Aorta (tissue), 5 donors: ENCODE results near the gene TMEM222. TPM values are rescaled to one million over a fixed set of nuclear protein-coding genes. Genes with fewer than 3 reads are reported as not detected.

Experiments
- ATAC-seq: fragments of 200-7000 bp; cut with Tn5 transposase; one replicate; pipeline ENCODE4 v1.9.1; 2022; ENCODE audit warnings: moderate library complexity; ENCODE audit not compliant: low FRiP score
- DNase-seq, 2 donors: peaks; one replicate each; pipeline ENCODE4 v3.0.0-alpha.2; 2020
- H3K27ac ChIP-seq, 2 donors: one replicate each; pipeline ENCODE4 v1.5.1; 2013; ENCODE audit warnings: low read length in 2 of 2, mild to moderate bottlenecking in 2 of 2, moderate library complexity in 2 of 2, control low read depth in 1 of 2, inconsistent platforms in 1 of 2, low read depth in 1 of 2
- H3K27me3 ChIP-seq, 2 donors: one replicate each; pipeline ENCODE4 v1.6.1; 2013; ENCODE audit warnings: control low read depth in 1 of 2, low read length in 1 of 2, mild to moderate bottlenecking in 1 of 2, moderate library complexity in 1 of 2; ENCODE audit not compliant: insufficient read depth in 2 of 2, control insufficient read depth in 1 of 2
- H3K36me3 ChIP-seq, 2 donors: one replicate each; pipeline ENCODE4 v1.6.1; 2013; ENCODE audit warnings: control low read depth in 1 of 2, low read length in 1 of 2, mild to moderate bottlenecking in 1 of 2; ENCODE audit not compliant: insufficient read depth in 2 of 2, control insufficient read depth in 1 of 2
- H3K4me1 ChIP-seq, 2 donors: one replicate each; pipeline ENCODE4 v1.6.1; 2013; ENCODE audit warnings: low read length in 2 of 2, control low read depth in 1 of 2, mild to moderate bottlenecking in 1 of 2, moderate library complexity in 1 of 2; ENCODE audit not compliant: insufficient read depth in 2 of 2, control insufficient read depth in 1 of 2
- H3K4me3 ChIP-seq, 2 donors: one replicate each; pipeline ENCODE4 v1.5.1; 2013; ENCODE audit warnings: low read length in 2 of 2, control low read depth in 1 of 2, mild to moderate bottlenecking in 1 of 2
- H3K9me3 ChIP-seq: one replicate; pipeline ENCODE4 v1.6.1; 2013; ENCODE audit warnings: mild to moderate bottlenecking, low read length; ENCODE audit not compliant: control insufficient read depth
- WGBS, 2 donors: extraction: QIAGEN DNeasy Blood & Tissue Kit; methylation state at CpG; one replicate each; pipeline ENCODE4 v1.1.7; 2013; 5-methylcytosine and 5-hydroxymethylcytosine counted together
- intact Hi-C, 2 donors: fragments of 100-400 bp; cut with DNase I; formaldehyde crosslinking; loops; one replicate each; pipeline versions ENCODE4 v1.14.2 to v1.15.0; 2022
- polyA plus RNA-seq, 2 donors: library from polyadenylated mRNA; stranded (reverse); fragments of 200-250 nt; gene quantifications; one replicate each; pipeline ENCODE4 v1.2.3, GENCODE V29; 2013
- total RNA-seq, 2 donors: library from RNA; stranded (reverse); fragmentation: NEBNext Ultra II Directional; extraction: Animal tissue kit (Norgen Biotek cat#: 25700); gene quantifications; one replicate each; pipeline ENCODE4 v1.2.1, GENCODE V29; 2021
- donor health status: healthy with polysubstance abuse.
- donor health status: Bipolar disorder and iron deficiency.
- donor health status: DM: no; HTN: no; CAD: no.
- donor health status: DM: no; HTN: no; CAD: no.
- donor health status: DM: yes; HTN: yes; CAD: no.

TMEM222 gene
- total and polyA plus RNA-seq, 4 donors, result 19.9 to 49.1 (median 29.9) TPM

DNA sequence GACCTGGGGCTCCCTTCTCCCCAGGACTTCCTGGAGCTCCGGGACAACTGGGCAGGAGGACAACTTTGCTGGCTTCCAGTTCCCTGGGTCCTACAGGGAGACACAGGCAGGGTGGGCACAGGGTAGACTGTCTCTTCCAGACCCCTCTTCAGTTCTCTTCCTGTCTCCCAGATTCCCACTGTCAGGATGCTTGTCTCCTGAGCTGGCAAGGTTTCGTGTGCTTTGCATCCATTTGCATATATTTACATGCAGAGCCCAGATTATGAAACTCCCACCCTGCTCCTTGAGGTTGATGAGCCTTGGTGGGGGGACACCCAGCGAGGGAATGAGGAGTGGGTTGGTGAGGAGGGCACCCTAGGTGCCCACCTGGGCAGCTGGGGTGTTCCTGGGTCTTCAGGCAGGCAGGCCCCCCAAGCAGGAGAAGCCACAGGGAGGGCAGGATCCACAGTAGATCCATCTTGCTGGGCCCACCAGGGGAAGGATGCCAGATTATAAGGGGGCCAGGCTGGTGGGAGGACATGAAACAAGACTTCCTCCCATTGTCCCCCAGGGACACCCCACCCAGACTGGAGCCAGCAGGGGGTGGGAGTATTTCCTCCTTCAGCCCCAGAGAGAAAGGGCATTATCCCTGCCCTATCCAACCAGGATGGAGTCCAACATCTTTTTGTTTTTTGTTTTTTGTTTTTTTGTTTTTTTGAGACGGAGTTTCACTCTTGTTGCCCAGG lies 52.6 kb downstream of the TMEM222 start, which contains the start of gene FCN3:
Gene FCN3, minus strand, starts transcription at position 463 of the 725 bp plus-strand sequence. Its CDS starts 6 bp downstream, at position 457.
- H3K4me3 ChIP-seq, result no peak within 1 kb of the TSS
- WGBS, 2 donors, result 83 to 90% methylated on average over 4 of the region's 4 CpGs
- no peaks in the 10 kb centered on the region for H3K4me1 ChIP-seq
- no peaks in the 10 kb centered on the region for H3K36me3 ChIP-seq
- DNase-seq, result no peak
- H3K9me3 ChIP-seq, result no peaks in the 10 kb centered on the region
- H3K27me3 ChIP-seq, result no peaks in the 10 kb centered on the region
- intact Hi-C loops, result no loop called here
- no peak within 1 kb of the TSS for H3K27ac ChIP-seq
- peak; percentile 15 for ATAC-seq

DNA sequence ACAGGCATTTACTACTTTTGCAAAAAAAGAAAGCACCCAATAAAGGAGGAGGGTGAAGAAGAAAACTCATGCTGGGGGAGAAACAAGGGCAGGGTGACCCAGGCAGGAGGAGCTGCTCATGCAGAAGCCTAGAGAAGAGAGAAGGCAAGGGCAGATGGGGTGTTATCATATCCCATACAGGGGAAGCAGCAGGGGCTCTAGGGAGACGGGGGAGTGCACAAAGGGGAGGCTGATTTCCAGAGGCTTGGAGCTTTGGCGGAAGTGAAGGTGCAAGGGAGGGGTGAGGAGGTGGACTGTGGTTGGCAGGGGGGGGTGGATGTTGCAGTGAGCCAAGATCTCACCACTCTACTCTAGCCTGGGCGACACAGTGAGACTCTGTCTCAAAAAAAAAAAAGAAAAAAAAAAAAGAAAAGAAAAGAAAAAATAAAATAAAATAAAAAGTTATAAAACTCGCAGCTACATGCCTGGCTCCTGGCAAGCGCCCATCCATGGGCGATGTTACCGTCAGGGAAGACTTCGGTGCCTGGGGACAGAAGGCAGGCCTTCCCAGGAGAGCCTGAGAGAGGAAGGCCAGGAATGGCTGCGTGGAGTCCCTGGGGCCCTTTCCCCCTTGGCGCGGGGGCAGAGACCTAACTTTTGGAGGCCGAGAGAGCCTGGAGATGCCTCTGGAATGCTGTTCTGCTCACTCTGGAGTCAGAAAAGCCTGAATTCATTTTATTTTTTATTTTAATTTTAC lies 56.0 kb downstream of the TMEM222 start:
- ATAC-seq (no peak), DNase-seq (no peak)
- WGBS, 2 donors, result 69% methylated on average over 12 of the region's 12 CpGs
- H3K27me3 ChIP-seq, result no peaks in the 10 kb centered on the region
- H3K4me1 ChIP-seq, result no peaks in the 10 kb centered on the region
- no peak overlapping the region for H3K27ac ChIP-seq
- no peaks in the 10 kb centered on the region for H3K9me3 ChIP-seq
- no peak overlapping the region for H3K4me3 ChIP-seq
- intact Hi-C loops, result no loop called here
- H3K36me3 ChIP-seq, result no peaks in the 10 kb centered on the region

DNA sequence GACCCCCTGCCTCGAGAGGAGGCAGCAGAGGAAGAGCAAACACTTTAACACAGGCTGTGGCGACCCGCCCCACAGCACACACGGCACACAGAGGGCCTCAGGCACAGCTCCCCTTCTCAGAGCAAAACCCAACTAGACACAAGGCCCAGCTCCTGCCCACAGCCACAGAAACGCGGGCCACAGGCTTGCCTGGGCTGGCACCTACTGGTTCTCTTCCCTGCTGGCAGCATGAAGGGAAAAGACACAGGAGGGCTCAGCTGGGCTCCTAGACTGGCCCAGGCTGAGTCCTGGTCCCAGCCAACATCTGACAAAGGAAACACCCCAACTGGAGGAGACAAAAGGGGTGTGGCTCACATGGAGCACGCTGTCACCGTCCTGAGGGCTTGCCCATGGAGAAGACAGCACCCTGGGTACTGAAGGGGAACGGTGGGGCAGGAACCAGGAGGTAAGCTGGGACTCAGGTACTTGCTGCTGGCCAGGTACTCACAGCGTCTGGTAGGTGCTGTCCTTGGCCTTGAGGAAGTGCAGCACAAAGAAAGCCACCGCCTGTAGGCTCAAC lies 57.7 kb downstream of the TMEM222 start:
- H3K27ac ChIP-seq, result no peak overlapping the region
- intact Hi-C loops, result no loop called here
- H3K36me3 ChIP-seq, result no peaks in the 10 kb centered on the region
- DNase-seq (no peak), ATAC-seq (no peak)
- H3K27me3 ChIP-seq, result no peaks in the 10 kb centered on the region
- H3K4me1 ChIP-seq, result no peaks in the 10 kb centered on the region
- H3K4me3 ChIP-seq, result no peak overlapping the region
- H3K9me3 ChIP-seq, result no peaks in the 10 kb centered on the region
- 91 to 94% methylated on average over 11 of the region's 11 CpGs for WGBS, 2 donors

DNA sequence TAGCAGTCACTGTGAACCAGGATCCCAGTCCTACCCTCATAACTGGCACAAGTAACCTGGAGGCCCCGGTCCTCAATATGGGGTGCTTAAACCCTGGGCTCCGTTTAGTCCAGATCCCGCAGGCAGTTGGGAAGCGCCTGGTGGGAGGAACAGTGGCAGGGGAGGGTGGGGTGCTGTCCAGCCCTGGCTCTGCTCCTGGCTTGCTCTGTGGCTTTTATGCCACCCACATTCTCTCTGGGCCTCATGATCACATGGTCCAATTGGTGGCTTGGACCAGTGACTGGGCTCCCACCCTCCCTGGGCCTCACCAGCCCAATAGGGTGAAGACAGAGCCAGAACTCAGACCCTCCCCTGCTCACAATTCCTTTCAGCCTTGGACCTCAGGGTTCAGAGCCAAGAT lies 58.3 kb downstream of the TMEM222 start:
- Histone ChIP-seq H3K27me3 (no peaks in the 10 kb centered on the region), H3K36me3 (no peaks in the 10 kb centered on the region), H3K27ac (no peak overlapping the region), H3K9me3 (no peaks in the 10 kb centered on the region), H3K4me1 (no peaks in the 10 kb centered on the region), H3K4me3 (no peak overlapping the region)
- ATAC-seq, result no peak
- intact Hi-C loops, result no loop called here
- no peak for DNase-seq
- 88 to 94% methylated on average over 3 to 4 of the region's 4 CpGs for WGBS, 2 donors

DNA sequence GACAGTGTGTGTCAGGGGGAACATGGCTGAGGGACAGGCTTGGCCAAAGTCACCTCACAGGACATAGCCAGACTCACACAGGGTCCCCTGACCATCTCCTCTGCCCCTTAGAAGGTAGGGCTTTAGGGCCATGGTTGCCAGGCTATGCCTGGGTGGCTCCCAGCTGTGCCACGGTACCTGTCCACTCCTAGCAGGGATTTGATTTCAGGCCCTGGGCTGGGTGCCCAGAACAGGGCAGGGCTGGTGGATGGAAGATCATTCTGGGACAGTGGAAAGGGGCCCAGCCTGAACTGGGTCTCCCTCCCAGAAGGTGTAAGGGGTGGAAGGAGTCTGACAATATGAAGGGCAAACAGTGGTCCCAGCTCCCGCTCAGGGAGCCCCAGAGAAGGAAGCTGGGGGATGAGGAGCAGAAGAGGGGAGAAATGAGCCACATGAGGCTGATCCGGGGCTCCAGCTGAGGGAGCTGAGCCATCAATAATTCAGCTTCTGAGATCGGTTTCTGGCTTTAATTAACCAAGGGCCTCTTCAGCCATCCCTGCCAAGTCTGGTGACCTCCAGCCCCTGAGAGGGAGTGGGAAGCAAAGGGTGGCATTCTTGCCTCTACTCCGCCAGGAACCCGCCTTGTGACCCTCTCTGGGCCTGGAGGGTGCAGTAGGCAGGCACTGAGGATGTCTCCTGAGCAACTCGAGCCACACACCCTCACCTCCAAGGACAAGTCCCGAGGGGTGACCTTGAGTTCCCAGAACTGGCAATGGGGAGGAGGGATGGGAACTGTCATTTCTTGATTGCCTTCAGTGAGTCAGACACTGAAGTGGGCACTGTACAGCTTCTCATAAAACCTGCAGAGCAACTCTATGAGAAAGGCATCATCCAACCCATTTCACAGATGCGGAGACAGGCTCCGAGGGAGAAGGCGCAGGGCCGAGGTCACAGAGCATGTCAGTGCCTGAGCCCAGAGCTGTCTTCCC lies 59.1 kb downstream of the TMEM222 start:
- Histone ChIP-seq H3K9me3 (no peaks in the 10 kb centered on the region), H3K36me3 (no peaks in the 10 kb centered on the region), H3K4me3 (no peak overlapping the region), H3K4me1 (no peaks in the 10 kb centered on the region), H3K27me3 (no peaks in the 10 kb centered on the region), H3K27ac (no peak overlapping the region)
- WGBS, 2 donors, result 87 to 89% methylated on average over 12 of the region's 12 CpGs
- ATAC-seq, result no peak
- intact Hi-C loops, result no loop called here
- DNase-seq, result no peak

DNA sequence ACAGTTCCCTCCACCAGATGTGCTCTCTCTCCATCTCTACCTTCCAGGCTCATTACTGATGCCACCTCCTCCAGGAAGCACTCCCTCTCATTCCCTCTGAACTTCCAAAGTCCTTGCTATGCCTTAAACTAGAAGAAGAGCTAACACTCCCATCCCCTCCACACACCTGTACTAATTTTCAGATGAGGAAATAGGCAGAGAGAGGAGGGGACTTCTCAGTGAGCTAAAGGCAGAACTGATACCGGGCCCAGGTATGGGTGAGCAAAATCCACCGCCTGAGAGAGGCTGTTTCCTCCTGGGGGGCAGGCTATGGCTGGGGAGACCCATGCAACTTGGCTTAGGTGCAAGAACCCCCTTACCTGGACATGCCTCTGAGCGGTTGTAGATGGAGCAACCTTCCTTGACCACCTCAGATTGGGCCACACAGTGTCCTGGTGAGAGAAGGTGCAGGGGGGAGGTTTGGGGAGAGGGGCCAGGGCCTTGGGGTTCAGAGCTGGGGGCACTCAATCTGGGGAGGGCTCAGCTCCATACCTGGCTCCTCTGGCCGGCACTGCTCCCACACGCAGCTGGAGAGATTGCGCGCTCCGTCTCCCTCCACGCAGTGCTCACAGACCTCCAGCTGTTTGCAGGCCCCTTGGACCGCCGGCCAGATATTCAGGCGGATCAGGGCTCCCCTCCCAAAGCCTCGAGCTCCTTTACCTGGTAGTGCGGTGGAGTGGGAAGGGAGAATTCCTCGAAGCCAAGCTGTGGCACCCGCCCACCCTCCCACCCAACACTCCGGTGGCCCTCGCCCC lies 60.2 kb downstream of the TMEM222 start:
- H3K27ac ChIP-seq, result no peak overlapping the region
- no peaks in the 10 kb centered on the region for H3K4me1 ChIP-seq
- H3K27me3 ChIP-seq, result no peaks in the 10 kb centered on the region
- H3K4me3 ChIP-seq, result no peak overlapping the region
- ATAC-seq, result no peak
- intact Hi-C loops, result no loop called here
- 80 to 82% methylated on average over 15 to 18 of the region's 18 CpGs for WGBS, 2 donors
- no peak for DNase-seq
- H3K36me3 ChIP-seq, result no peaks in the 10 kb centered on the region
- H3K9me3 ChIP-seq, result no peaks in the 10 kb centered on the region

DNA sequence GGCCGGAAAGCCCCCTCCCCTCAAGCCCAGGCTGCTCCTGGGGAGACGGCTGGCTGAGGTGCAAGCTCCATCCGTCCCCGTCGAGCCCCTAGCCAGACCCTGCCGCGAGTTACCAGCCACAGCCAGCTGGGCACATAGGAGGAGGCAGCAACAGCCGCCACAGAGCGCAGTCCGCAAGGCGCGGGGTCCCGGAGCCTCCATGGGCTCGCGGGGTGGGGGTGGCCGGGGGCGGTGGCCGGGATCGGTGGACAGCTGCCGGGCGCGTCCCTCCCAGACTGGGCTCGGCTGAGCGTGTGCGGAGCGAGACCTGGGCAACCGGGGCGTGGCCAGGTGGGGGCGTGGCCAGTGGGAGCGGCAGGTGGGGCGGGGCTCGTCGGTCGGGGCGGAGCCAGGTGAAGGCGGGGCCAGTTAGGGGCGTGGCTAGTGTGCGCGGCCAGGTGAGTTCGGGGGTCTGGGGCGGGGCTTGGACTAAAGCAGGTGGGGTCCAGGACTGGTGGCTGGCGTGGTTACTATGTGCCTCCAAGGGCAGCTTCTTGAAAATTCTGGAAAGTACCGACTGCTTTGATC lies 61.2 kb downstream of the TMEM222 start, which contains the start of gene CD164L2:
Gene CD164L2, minus strand, starts transcription at position 295 of the 567 bp plus-strand sequence. Its CDS starts 94 bp downstream, at position 201.
- DNase-seq, result no peak
- H3K27ac ChIP-seq, result no peak within 1 kb of the TSS
- H3K4me1 ChIP-seq, result no peaks in the 10 kb centered on the region
- 13 to 14% methylated on average over 43 of the region's 43 CpGs for WGBS, 2 donors
- H3K36me3 ChIP-seq, result no peaks in the 10 kb centered on the region
- H3K4me3 ChIP-seq, result no peak within 1 kb of the TSS
- H3K9me3 ChIP-seq, result no peaks in the 10 kb centered on the region
- ATAC-seq, result no peak
- no peaks in the 10 kb centered on the region for H3K27me3 ChIP-seq
- intact Hi-C loops, result no loop called here
